Astrocyte (in vitro differentiated cells and primary cell): ENCODE results near the gene THSD7B.

ENCODE experiments used
- EZH2 ChIP-seq: IDR thresholded peaks from 2 replicates; pipeline ENCODE4 v1.6.1; 2012; ENCODE audit warnings: mild to moderate bottlenecking, low read length, inconsistent platforms; ENCODE audit not compliant: insufficient read depth
- TF ChIP-seq, protein P1 (sequence below): IDR thresholded peaks from 2 replicates; pipeline ENCODE4 v1.5.1; 2011; ENCODE audit warnings: low read depth, mild to moderate bottlenecking, inconsistent platforms, low read length, moderate library complexity; ENCODE audit not compliant: insufficient read depth

DNA sequence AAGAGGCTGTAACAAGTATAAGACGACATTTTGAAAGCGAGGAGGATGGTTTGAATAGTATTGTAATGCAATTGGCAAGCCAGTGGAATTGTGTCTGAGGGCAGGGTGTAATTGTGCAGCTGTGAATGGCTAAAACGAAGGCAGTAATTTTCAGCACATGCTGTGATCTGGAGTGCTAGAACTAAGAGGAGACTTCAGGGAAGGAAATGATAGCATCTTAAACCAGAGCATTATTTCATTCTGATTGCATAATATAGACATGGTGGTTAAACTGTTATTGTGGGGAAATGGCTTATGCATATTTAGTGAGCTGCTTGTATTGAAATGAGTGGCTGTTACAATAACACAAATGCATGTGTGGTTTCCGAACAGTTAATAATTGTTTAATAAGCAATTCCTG lies 36.3 kb downstream of the THSD7B start:
- no peak for TF ChIP-seq EZH2
- TF ChIP-seq, protein P1, sequence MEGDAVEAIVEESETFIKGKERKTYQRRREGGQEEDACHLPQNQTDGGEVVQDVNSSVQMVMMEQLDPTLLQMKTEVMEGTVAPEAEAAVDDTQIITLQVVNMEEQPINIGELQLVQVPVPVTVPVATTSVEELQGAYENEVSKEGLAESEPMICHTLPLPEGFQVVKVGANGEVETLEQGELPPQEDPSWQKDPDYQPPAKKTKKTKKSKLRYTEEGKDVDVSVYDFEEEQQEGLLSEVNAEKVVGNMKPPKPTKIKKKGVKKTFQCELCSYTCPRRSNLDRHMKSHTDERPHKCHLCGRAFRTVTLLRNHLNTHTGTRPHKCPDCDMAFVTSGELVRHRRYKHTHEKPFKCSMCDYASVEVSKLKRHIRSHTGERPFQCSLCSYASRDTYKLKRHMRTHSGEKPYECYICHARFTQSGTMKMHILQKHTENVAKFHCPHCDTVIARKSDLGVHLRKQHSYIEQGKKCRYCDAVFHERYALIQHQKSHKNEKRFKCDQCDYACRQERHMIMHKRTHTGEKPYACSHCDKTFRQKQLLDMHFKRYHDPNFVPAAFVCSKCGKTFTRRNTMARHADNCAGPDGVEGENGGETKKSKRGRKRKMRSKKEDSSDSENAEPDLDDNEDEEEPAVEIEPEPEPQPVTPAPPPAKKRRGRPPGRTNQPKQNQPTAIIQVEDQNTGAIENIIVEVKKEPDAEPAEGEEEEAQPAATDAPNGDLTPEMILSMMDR = no peak
